Suprapubic skin (tissue), 3 donors: ENCODE measurements around the gene PTPN4.

ENCODE experiments used
- CTCF ChIP-seq, 2 donors: fragments of 200-600 bp in 1 of 2; fragments of 450-650 bp in 1 of 2; sonication (generic) in 1 of 2; IDR thresholded peaks; one replicate each; pipeline ENCODE4 v1.5.1; 2016 to 2019; ENCODE audit warnings: antibody characterized with exemption in 2 of 2, mild to moderate bottlenecking in 1 of 2, moderate library complexity in 1 of 2
- POLR2AphosphoS5 ChIP-seq, 3 donors: sonication (generic); formaldehyde crosslinking; IDR thresholded peaks; one replicate each; pipeline ENCODE4 v1.6.1; 2017; ENCODE audit warnings: antibody characterized with exemption in 3 of 3

DNA sequence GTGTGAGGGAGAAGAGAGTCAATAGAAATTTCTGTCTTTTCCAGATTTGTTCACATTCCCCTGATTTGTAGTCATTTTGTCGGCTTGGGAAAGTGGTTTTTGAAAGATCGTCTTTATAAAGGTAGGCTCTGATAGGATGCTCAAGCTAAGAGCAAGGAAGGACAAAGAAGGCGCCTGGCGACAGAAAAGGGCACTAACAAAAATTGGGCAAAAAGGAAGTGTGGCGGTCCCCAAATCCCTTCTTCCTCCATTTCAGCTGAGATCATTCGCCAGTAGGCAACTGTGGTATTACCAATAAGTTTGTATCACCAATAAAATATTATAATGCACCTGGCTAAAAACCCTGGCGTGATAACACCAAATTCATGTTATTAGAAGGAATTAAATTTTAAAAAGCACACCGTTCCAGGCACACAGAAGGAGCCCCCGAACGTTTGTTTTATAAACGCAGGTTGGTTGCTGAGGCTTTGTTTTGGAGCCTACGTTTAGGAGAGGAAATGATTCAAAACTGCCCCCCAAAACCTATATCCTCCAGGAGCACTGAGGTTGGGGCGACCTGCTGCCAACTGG, 756 bp upstream of the PTPN4 start:
- TF ChIP-seq CTCF (IDR thresholded peaks at IDR 0.05) = no peak
- no peak for TF ChIP-seq POLR2AphosphoS5 (IDR thresholded peaks at IDR 0.05)
